Testis (tissue), 2 donors: ENCODE results near the gene ABHD17A.

Experiments
- POLR2A ChIP-seq: fragments of 450-650 bp; IDR thresholded peaks from one replicate; pipeline ENCODE4 v1.6.1; 2017; ENCODE audit warnings: antibody characterized with exemption, mild to moderate bottlenecking, moderate library complexity
- TF ChIP-seq, protein P1 (sequence below), 3 experiments: fragments of 450-650 bp in 2 of 3; fragments of 200-600 bp in 1 of 3; sonication (generic) in 1 of 3; IDR thresholded peaks; one replicate each; pipeline ENCODE4 v1.5.1; 2016 to 2019; ENCODE audit warnings: antibody characterized with exemption in 3 of 3, mild to moderate bottlenecking in 2 of 3, moderate library complexity in 1 of 3

DNA sequence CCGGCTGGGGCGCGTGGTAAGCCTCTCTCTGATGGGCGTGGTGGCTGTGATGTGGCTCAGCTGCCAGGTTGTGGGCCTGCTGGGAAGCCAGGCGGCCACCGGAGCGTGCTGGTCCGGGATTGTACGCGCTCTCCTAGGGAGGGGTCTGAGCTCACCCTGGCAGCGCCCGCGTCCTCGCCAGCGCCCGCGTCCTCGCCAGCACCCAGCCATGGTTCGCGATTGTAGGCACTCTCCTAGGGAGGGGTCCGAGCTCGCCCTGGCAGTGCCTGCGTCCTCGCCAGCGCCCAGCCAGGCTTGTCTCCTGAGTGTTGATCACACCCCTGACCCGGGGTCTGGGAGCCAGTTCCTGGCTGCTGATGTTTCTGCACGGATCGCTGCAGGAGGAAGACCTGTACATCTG lies 33.7 kb upstream of the ABHD17A start:
- TF ChIP-seq, protein P1, sequence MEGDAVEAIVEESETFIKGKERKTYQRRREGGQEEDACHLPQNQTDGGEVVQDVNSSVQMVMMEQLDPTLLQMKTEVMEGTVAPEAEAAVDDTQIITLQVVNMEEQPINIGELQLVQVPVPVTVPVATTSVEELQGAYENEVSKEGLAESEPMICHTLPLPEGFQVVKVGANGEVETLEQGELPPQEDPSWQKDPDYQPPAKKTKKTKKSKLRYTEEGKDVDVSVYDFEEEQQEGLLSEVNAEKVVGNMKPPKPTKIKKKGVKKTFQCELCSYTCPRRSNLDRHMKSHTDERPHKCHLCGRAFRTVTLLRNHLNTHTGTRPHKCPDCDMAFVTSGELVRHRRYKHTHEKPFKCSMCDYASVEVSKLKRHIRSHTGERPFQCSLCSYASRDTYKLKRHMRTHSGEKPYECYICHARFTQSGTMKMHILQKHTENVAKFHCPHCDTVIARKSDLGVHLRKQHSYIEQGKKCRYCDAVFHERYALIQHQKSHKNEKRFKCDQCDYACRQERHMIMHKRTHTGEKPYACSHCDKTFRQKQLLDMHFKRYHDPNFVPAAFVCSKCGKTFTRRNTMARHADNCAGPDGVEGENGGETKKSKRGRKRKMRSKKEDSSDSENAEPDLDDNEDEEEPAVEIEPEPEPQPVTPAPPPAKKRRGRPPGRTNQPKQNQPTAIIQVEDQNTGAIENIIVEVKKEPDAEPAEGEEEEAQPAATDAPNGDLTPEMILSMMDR (IDR thresholded peaks at IDR 0.05): no peak
- TF ChIP-seq POLR2A: no peak
